Lung (tissue), 12 donors: ENCODE results near the gene SLC12A7. TPM values are rescaled to one million over a fixed set of nuclear protein-coding genes. Genes with fewer than 3 reads are reported as not detected.

ENCODE experiments used
- ATAC-seq: fragments of 200-7000 bp; cut with Tn5 transposase; one replicate; pipeline ENCODE4 v1.9.1; 2020; ENCODE audit warnings: moderate number of reproducible peaks; ENCODE audit not compliant: insufficient read depth, low FRiP score
- DNase-seq, 3 donors: peaks; one replicate each; pipeline ENCODE4 v3.0.0-alpha.2; 2013 to 2017
- H3K27ac ChIP-seq, 2 donors: one replicate each; pipeline ENCODE4 v1.5.1; 2013; ENCODE audit warnings: mild to moderate bottlenecking in 2 of 2, moderate library complexity in 2 of 2, control low read depth in 1 of 2, inconsistent platforms in 1 of 2, low read depth in 1 of 2, low read length in 1 of 2
- H3K27me3 ChIP-seq, 3 donors: one replicate each; pipeline ENCODE4 v1.5.1; 2013; ENCODE audit warnings: low read length in 2 of 3; ENCODE audit not compliant: control insufficient read depth in 3 of 3, insufficient read depth in 3 of 3
- H3K36me3 ChIP-seq, 4 donors: one replicate each; pipeline ENCODE4 v1.5.1; 2013; ENCODE audit warnings: low read length in 4 of 4, mild to moderate bottlenecking in 1 of 4, moderate library complexity in 1 of 4; ENCODE audit not compliant: control insufficient read depth in 4 of 4, insufficient read depth in 4 of 4
- H3K4me1 ChIP-seq, 5 donors: one replicate each; pipeline ENCODE4 v1.5.1; 2013; ENCODE audit warnings: low read length in 5 of 5, mild to moderate bottlenecking in 2 of 5, moderate library complexity in 1 of 5; ENCODE audit not compliant: control insufficient read depth in 5 of 5, insufficient read depth in 5 of 5
- H3K4me3 ChIP-seq: one replicate; pipeline ENCODE4 v1.5.1; 2013; ENCODE audit warnings: mild to moderate bottlenecking, control low read depth, moderate library complexity
- H3K9ac ChIP-seq, 2 donors: one replicate each; pipeline ENCODE4 v1.5.1; 2013; ENCODE audit warnings: low read length in 2 of 2, control low read depth in 1 of 2; ENCODE audit not compliant: insufficient read depth in 1 of 2
- H3K9me3 ChIP-seq, 4 donors: one replicate each; pipeline ENCODE4 v1.5.1; 2013; ENCODE audit warnings: low read length in 3 of 4, mild to moderate bottlenecking in 1 of 4, moderate library complexity in 1 of 4; ENCODE audit not compliant: control insufficient read depth in 4 of 4, insufficient read depth in 3 of 4
- WGBS, 2 donors: extraction: QIAGEN DNeasy Blood & Tissue Kit; methylation state at CpG; one replicate each; pipeline ENCODE4 v1.1.7; 2013; 5-methylcytosine and 5-hydroxymethylcytosine counted together
- polyA plus RNA-seq, 2 donors: library from polyadenylated mRNA; stranded (reverse); fragments of 200-250 nt; gene quantifications; one replicate each; pipeline ENCODE4 v1.2.1, GENCODE V29; 2013
- total RNA-seq, 2 donors: library from RNA; depleted of rRNA in 1 of 2; stranded (reverse); fragments of >200 nt in 1 of 2; gene quantifications; one replicate each; pipeline ENCODE4 v1.2.1, GENCODE V29; 2014 to 2021
- TF ChIP-seq, protein P1 (sequence below): IDR thresholded peaks from 2 replicates; pipeline ENCODE4 v1.5.1; 2012; ENCODE audit warnings: mild to moderate bottlenecking; ENCODE audit errors: control extremely low read depth, extremely low read depth
- donor health status: control.
- donor health status: control.
- donor health status: Bipolar disorder and iron deficiency.
- donor health status: healthy.
- donor health status: DM: yes; HTN: yes; CAD: no.

The SLC12A7 gene
- total and polyA plus RNA-seq, 4 donors: 14.8 to 50.4 (median 39.8) TPM

DNA sequence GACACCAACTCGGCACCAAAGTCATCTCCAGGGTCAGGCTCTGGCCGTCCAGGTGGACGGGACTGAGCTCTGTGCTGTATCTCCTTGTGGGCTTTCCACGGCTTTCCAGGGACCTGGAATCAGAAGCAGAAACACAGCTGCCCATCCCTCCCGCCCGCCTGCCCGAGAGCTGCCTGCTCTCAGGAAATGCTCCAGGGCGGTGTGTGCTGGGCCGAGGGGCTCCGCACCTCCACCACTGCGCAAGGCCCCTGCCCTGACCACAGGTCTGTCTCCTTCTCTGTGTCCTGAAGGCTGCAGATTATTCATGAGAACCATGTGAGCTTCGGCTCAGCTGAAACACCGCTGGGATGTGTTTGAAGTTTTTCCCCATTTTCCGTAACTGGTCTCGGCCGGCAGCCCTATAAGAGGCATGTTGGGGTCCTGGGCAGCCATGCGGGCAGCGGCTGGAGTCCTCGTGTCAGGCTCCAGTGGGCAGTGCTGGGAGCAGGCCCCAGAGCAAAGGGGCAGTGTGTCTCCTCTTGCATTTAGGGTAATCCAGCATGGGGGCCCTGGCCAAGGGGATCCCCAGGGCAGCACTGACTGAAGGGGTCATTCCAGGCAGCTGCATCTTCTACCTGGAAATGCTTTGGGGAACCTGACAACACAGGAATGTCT, 80.4 kb downstream of the SLC12A7 start:
- Histone ChIP-seq H3K4me1 (no peaks in the 10 kb centered on the region), H3K36me3 (peaks cover 0 to 5% (median under 1%) of the 10 kb centered on the region in 4 donors), H3K27me3 (no peaks in the 10 kb centered on the region), H3K4me3 (no peak overlapping the region), H3K9ac (no peak overlapping the region), H3K27ac (no peak overlapping the region), H3K9me3 (no peaks in the 10 kb centered on the region)
- ATAC-seq: no peak
- TF ChIP-seq, protein P1, sequence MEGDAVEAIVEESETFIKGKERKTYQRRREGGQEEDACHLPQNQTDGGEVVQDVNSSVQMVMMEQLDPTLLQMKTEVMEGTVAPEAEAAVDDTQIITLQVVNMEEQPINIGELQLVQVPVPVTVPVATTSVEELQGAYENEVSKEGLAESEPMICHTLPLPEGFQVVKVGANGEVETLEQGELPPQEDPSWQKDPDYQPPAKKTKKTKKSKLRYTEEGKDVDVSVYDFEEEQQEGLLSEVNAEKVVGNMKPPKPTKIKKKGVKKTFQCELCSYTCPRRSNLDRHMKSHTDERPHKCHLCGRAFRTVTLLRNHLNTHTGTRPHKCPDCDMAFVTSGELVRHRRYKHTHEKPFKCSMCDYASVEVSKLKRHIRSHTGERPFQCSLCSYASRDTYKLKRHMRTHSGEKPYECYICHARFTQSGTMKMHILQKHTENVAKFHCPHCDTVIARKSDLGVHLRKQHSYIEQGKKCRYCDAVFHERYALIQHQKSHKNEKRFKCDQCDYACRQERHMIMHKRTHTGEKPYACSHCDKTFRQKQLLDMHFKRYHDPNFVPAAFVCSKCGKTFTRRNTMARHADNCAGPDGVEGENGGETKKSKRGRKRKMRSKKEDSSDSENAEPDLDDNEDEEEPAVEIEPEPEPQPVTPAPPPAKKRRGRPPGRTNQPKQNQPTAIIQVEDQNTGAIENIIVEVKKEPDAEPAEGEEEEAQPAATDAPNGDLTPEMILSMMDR: no peak
- WGBS, 2 donors: 93 to 96% methylated on average over 19 of the region's 19 CpGs
- DNase-seq: no peak

- TF ChIP-seq, protein P1: no peak
- DNase-seq: no peak
- H3K9ac ChIP-seq: no peak overlapping the region
- H3K27me3 ChIP-seq: no peaks in the 10 kb centered on the region
- WGBS, 2 donors: 76 to 81% methylated on average over 10 of the region's 10 CpGs
- no peak for ATAC-seq
- no peak overlapping the region for H3K27ac ChIP-seq
- H3K4me1 ChIP-seq: no peaks in the 10 kb centered on the region
- no peaks in the 10 kb centered on the region for H3K9me3 ChIP-seq
- peaks cover 0 to 5% (median under 1%) of the 10 kb centered on the region in 4 donors for H3K36me3 ChIP-seq
- H3K4me3 ChIP-seq: no peak overlapping the region
Measured at GRCh38 chr5:1030801-1031271, 81.0 kb downstream of the SLC12A7 start.

DNA sequence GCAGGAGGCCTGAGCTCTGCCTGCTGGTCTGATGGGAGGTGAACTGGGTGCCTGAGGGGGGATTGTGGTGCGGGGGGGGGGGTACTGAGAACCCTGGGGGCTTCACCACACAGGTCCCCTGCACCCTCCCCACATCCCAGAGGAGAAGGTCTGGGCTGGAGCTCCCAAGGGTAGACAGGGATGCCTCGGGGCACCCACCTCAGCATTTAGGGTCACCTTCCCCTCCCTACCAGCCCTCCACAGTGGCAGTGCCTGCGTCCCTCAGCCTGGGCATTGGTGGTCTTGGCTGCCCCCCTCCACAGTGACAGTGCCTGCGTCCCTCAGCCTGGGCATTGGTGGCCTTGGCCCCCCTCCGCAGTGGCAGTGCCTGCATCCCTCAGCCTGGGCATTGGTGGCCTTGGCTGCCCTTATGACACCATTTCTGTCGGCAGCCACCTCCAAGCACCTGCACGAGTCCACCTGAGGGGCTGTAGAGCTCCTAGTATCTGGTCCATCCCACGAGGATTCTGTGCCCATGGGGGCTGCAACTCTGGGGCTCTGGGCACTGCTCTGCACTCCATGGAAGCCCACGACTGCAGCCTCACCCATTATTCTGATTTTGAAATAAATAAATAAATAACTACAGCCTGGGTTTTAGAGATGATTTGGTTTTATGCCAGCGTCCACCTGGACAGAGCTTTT, 81.8 kb downstream of the SLC12A7 start:
- DNase-seq: no peak
- Histone ChIP-seq H3K27me3 (no peaks in the 10 kb centered on the region), H3K9ac (no peak overlapping the region), H3K27ac (no peak overlapping the region), H3K9me3 (no peaks in the 10 kb centered on the region), H3K4me1 (no peaks in the 10 kb centered on the region), H3K36me3 (peaks cover 0 to 5% (median 0%) of the 10 kb centered on the region in 4 donors), H3K4me3 (no peak overlapping the region)
- TF ChIP-seq, protein P1: no peak
- no peak for ATAC-seq
- WGBS, 2 donors: 84 to 86% methylated on average over 10 of the region's 10 CpGs
